IPS-20b (cell line): ENCODE data around the gene RAE1.
"Not testable (repeated sequence)": the region's sequence is repeated elsewhere in the genome, so short reads cannot be mapped to it uniquely, and the experiment has no call there.

Experiments used
- H3K27ac ChIP-seq: one replicate; pipeline ENCODE4 v1.5.1; 2013; ENCODE audit warnings: low read length
- H3K27me3 ChIP-seq: 2 replicates; pipeline ENCODE4 v1.6.1; 2013; ENCODE audit warnings: mild to moderate bottlenecking, low read length, inconsistent platforms; ENCODE audit not compliant: insufficient read depth
- H3K36me3 ChIP-seq: 2 replicates; pipeline ENCODE4 v1.6.1; 2013; ENCODE audit warnings: low read depth, mild to moderate bottlenecking, inconsistent platforms, low read length, moderate library complexity; ENCODE audit not compliant: insufficient read depth
- H3K4me1 ChIP-seq: 2 replicates; pipeline ENCODE4 v1.6.1; 2013; ENCODE audit warnings: mild to moderate bottlenecking, control low read depth, inconsistent platforms, low read length, moderate library complexity; ENCODE audit not compliant: insufficient read depth
- H3K4me3 ChIP-seq: 2 replicates; pipeline ENCODE4 v1.5.1; 2013; ENCODE audit warnings: mild to moderate bottlenecking, low read length, inconsistent platforms
- H3K9ac ChIP-seq: 2 replicates; pipeline ENCODE4 v1.6.1; 2013; ENCODE audit warnings: low read depth, mild to moderate bottlenecking, inconsistent platforms, low read length, moderate library complexity
- H3K9me3 ChIP-seq: 2 replicates; pipeline ENCODE4 v1.6.1; 2013; ENCODE audit warnings: mild to moderate bottlenecking, low read depth, low read length, inconsistent platforms; ENCODE audit not compliant: insufficient read depth

Gene RAE1

GRCh38 chr20:57329608-57330221 is 21.3 kb upstream of the RAE1 start, which contains the start of gene SPO11:
SPO11 (plus strand) TSS chr20:57329803; CDS start chr20:57329868, 65 bp downstream.
- Histone ChIP-seq H3K27ac (no peak within 1 kb of the TSS), H3K9me3 (no peaks in the 10 kb centered on the region), H3K4me3 (no peak within 1 kb of the TSS), H3K4me1 (peaks cover 12% of the 10 kb centered on the region), H3K36me3 (no peaks in the 10 kb centered on the region), H3K9ac (no peak within 1 kb of the TSS), H3K27me3 (peaks cover 7% of the 10 kb centered on the region)

- Histone ChIP-seq H3K9ac (no peak overlapping the region), H3K36me3 (no peaks in the 10 kb centered on the region), H3K4me1 (peaks cover 11% of the 10 kb centered on the region), H3K27me3 (peaks cover 7% of the 10 kb centered on the region), H3K4me3 (no peak overlapping the region), H3K9me3 (no peaks in the 10 kb centered on the region), H3K27ac (no peak overlapping the region)
Measured at GRCh38 chr20:57330998-57331397, 20.1 kb upstream of the RAE1 start.

GRCh38 chr20:57332105-57333089 is 18.7 kb upstream of the RAE1 start:
- Histone ChIP-seq H3K9ac (no peak overlapping the region), H3K36me3 (no peaks in the 10 kb centered on the region), H3K27me3 (peaks cover 7% of the 10 kb centered on the region), H3K27ac (no peak overlapping the region), H3K4me3 (no peak overlapping the region), H3K9me3 (no peaks in the 10 kb centered on the region), H3K4me1 (no peaks in the 10 kb centered on the region)

GRCh38 chr20:57335392-57335791 is 15.7 kb upstream of the RAE1 start:
- Histone ChIP-seq H3K9ac (no peak overlapping the region), H3K4me3 (no peak overlapping the region), H3K9me3 (no peaks in the 10 kb centered on the region), H3K4me1 (no peaks in the 10 kb centered on the region), H3K27me3 (no peaks in the 10 kb centered on the region; the same call in 1 of the 2 replicates), H3K36me3 (no peaks in the 10 kb centered on the region), H3K27ac (no peak overlapping the region)

DNA sequence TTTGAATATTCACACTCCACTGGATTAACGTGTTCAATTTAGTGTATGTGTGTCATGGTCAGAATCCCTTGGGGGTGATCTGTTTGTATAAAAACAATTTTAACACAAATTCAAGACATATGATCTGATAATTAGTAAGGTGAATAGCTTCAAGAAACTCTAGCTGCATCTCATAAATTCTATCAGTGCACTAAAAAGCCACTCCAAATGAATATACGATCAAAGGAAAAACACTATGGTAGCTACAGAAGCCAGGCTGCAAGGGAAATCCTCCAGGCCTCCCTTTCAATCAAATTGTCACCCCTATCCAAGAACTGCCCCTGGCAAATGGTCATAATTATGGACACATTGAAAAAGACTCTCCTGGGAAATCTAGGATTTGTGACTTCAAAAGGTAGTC is 9.4 kb upstream of the RAE1 start:
- H3K27me3 ChIP-seq: no peaks in the 10 kb centered on the region; the same call in 1 of the 2 replicates

GRCh38 chr20:57342829-57343228 is 8.2 kb upstream of the RAE1 start:
- no peaks in the 10 kb centered on the region for H3K36me3 ChIP-seq
- no peaks in the 10 kb centered on the region for H3K9me3 ChIP-seq
- no peaks in the 10 kb centered on the region for H3K4me1 ChIP-seq
- no peaks in the 10 kb centered on the region; the same call in 1 of the 2 replicates for H3K27me3 ChIP-seq
- H3K27ac ChIP-seq: no peak overlapping the region
- no peak overlapping the region for H3K4me3 ChIP-seq
- no peak overlapping the region for H3K9ac ChIP-seq

More for the DNA sequence above, 9.4 kb upstream of the RAE1 start:
- Histone ChIP-seq H3K4me3 (no peak overlapping the region), H3K9me3 (no peaks in the 10 kb centered on the region), H3K9ac (no peak overlapping the region), H3K36me3 (no peaks in the 10 kb centered on the region), H3K27ac (no peak overlapping the region), H3K4me1 (no peaks in the 10 kb centered on the region)

- H3K27me3 ChIP-seq: no peaks in the 10 kb centered on the region; the same call in 1 of the 2 replicates
- no peaks in the 10 kb centered on the region for H3K9me3 ChIP-seq
- no peaks in the 10 kb centered on the region for H3K36me3 ChIP-seq
- H3K27ac ChIP-seq: no peak overlapping the region
- H3K4me3 ChIP-seq: no peak overlapping the region
- no peaks in the 10 kb centered on the region for H3K4me1 ChIP-seq
- H3K9ac ChIP-seq: no peak overlapping the region
Measured at GRCh38 chr20:57346477-57346876, 4.6 kb upstream of the RAE1 start.

DNA sequence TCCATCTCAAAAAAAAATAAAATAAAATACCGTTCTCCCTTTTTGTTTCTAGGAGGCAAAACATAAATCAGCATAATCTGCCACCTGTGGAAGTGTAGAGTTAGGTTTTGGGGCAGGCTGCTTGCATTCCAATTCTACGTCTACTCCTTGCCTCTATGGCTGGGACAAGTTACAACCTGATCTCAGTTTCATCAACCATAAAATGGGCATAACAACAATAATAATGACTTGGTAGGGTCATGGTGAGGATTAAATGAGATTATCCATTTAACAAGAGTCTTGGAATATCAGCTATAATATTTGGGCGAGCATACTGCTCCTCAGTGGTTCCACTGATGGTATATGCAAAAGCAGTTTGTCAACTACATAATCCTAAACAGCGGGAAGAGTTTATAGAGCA is 3.7 kb upstream of the RAE1 start:
- H3K9me3 ChIP-seq: no peaks in the 10 kb centered on the region
- H3K36me3 ChIP-seq: no peaks in the 10 kb centered on the region
- no peak overlapping the region for H3K4me3 ChIP-seq
- peaks cover 5% of the 10 kb centered on the region; the same call in 1 of the 2 replicates for H3K4me1 ChIP-seq
- no peaks in the 10 kb centered on the region; the same call in 1 of the 2 replicates for H3K27me3 ChIP-seq
- no peak overlapping the region for H3K9ac ChIP-seq
- H3K27ac ChIP-seq: no peak overlapping the region

DNA sequence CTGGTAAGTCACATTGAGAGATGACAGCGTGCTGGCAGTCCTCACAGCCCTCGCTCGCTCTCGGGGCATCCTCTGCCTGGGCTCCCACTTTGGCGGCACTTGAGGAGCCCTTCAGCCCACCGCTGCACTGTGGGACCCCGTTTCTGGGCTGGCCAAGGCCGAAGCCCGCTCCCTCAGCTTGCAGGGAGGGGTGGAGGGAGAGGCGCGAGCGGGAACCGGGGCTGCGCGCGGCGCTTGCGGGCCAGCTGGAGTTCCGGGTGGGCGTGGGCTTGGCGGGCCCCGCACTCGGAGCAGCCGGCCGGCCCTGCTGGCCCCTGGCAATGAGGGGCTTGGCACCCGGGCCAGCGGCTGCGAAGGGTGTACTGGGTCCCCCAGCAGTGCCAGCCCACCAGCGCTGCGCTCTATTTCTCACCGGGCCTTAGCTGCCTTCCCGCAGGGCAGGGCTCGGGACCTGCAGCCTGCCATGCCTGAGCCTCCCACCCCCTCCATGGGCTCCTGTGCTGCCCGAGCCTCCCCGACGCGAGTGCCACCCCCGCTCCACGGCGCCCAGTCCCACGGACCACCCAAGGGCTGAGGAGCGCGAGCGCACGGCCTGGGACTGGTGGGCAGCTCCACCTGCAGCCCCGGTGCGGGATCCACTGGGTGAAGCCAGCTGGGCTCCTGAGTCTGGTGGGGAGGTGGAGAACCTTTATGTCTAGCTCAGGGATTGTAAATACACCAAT is 2.7 kb upstream of the RAE1 start:
- H3K27me3 ChIP-seq, H3K27ac ChIP-seq, H3K9me3 ChIP-seq, H3K4me3 ChIP-seq, H3K4me1 ChIP-seq, H3K9ac ChIP-seq, H3K36me3 ChIP-seq: not testable (repeated sequence)

- H3K4me3 ChIP-seq, H3K27ac ChIP-seq, H3K4me1 ChIP-seq, H3K27me3 ChIP-seq, H3K36me3 ChIP-seq, H3K9ac ChIP-seq, H3K9me3 ChIP-seq: not testable (repeated sequence)
Measured at GRCh38 chr20:57348922-57349574, 2.0 kb upstream of the RAE1 start.

DNA sequence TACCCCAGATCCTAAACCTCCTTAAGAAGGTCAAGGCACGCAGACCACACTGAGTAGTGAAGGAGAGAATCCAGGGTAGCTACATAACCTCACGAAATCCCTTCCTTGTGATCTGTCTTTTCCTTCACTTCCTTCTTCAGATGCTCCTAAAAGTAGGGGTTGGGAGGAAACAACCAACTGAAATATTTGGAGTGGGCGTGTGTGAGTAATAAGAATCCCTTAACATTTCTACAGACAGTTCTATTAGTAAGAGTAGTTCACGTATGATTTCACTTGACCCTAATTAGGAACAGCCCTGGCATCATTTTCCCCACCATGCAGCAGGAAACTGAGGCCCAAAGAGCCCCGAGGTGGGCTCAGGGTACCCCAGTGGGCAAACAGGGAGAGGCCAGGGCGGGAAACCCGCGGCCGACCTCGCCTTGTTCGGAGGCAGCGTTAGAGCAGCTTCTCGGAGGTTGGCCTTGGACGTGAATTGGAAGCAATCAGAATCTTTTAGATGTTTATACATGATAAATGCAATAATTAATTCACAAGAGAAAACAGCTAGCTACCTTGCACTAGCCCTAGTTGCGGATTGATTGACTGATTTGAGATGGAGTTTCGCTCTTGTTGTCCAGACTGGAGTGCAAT is 859 bp upstream of the RAE1 start:
- H3K4me3 ChIP-seq: no peak overlapping the region
- no peak overlapping the region for H3K9ac ChIP-seq
- H3K4me1 ChIP-seq: peaks cover 5% of the 10 kb centered on the region; the same call in 1 of the 2 replicates
- no peaks in the 10 kb centered on the region; the same call in 1 of the 2 replicates for H3K36me3 ChIP-seq
- no peaks in the 10 kb centered on the region for H3K27me3 ChIP-seq
- no peaks in the 10 kb centered on the region for H3K9me3 ChIP-seq
- H3K27ac ChIP-seq: no peak overlapping the region
